ENCODE data around the gene IL18BP. TPM values are rescaled to one million over a fixed set of nuclear protein-coding genes. Genes with fewer than 3 reads are reported as not detected.

The IL18BP gene
- total and polyA plus RNA-seq, 12 donors, result 2.0 to 101 (median 4.3) TPM

- WGBS, 2 donors, result 82 to 85% methylated on average over 5 of the region's 5 CpGs
- no peaks in the 10 kb centered on the region for H3K27me3 ChIP-seq
- H3K36me3 ChIP-seq, result peaks cover 0 to 39% (median 0%) of the 10 kb centered on the region in 9 donors
- peaks cover 0 to 37% (median 24%) of the 10 kb centered on the region in 9 donors for H3K4me1 ChIP-seq
- no peak overlapping the region for H3K4me3 ChIP-seq
- TF ChIP-seq CTCF (IDR thresholded peaks at IDR 0.05), result no peak
- no peak for DNase-seq
- no peaks in the 10 kb centered on the region for H3K9me3 ChIP-seq
- H3K27ac ChIP-seq, result no peak overlapping the region
- intact Hi-C loops (cut with DNase I), result no loop called here
- no peak for ATAC-seq
Observed at GRCh38 chr11:72045849-72046248, 47.1 kb downstream of the IL18BP start.

GRCh38 chr11:72048766-72049460 lies 50.2 kb downstream of the IL18BP start:
- TF ChIP-seq CTCF (IDR thresholded peaks at IDR 0.05), result no peak
- ATAC-seq, result peak in 4 of 8 donors; percentile 58 to 64 (median 60)
- H3K27ac ChIP-seq, result peak overlapping the region in 8 of 10 donors; percentile 13 to 76 (median 64)

More at GRCh38 chr11:72048766-72049460, 50.2 kb downstream of the IL18BP start:
- WGBS, 2 donors, result 82 to 87% methylated on average over 3 of the region's 3 CpGs
- peaks cover 0 to 62% (median 0%) of the 10 kb centered on the region in 9 donors for H3K36me3 ChIP-seq
- intact Hi-C loops (cut with DNase I), result no loop called here
- no peak overlapping the region for H3K4me3 ChIP-seq
- H3K27me3 ChIP-seq, result no peaks in the 10 kb centered on the region
- DNase-seq, result peak in 1 of 2 donors; percentile 32
- no peaks in the 10 kb centered on the region for H3K9me3 ChIP-seq
- peaks cover 0 to 14% (median 10%) of the 10 kb centered on the region in 9 donors for H3K4me1 ChIP-seq

Other genes starting within 250 kb of the IL18BP start
- gene DEFB108B, start 165.7 kb upstream of the IL18BP start, total RNA-seq, result not detected
- gene DEFB108B, start 165.7 kb upstream of the IL18BP start, polyA plus RNA-seq, result not detected
- not detected for gene DEFB131B, start 120.5 kb upstream of the IL18BP start, total RNA-seq
- not detected for gene DEFB131B, start 120.5 kb upstream of the IL18BP start, polyA plus RNA-seq
- gene XNDC1N, start 70.3 kb upstream of the IL18BP start, total RNA-seq, result 1 to 10 TPM in 9 of 10 donors, under 1 TPM in 1; 1.00 to 4.4 (median 3.4) TPM
- gene XNDC1N, start 70.3 kb upstream of the IL18BP start, polyA plus RNA-seq, result 1 to 10 TPM; 1.5 to 4.7 TPM
- 10 to 100 TPM; 16.4 to 24.6 (median 19.2) TPM for gene RNF121, start 69.9 kb upstream of the IL18BP start, total RNA-seq
- gene RNF121, start 69.9 kb upstream of the IL18BP start, polyA plus RNA-seq, result 10 to 100 TPM in 1 of 2 donors, 1 to 10 TPM in 1; 8.3 to 25.7 TPM
- 100 to 1,000 TPM in 2 of 10 donors, 10 to 100 TPM in 8; 60.8 to 117 (median 83.4) TPM for gene NUMA1, start 81.6 kb downstream of the IL18BP start, total RNA-seq
- 100 to 1,000 TPM in 1 of 2 donors, 10 to 100 TPM in 1; 54.1 to 159 TPM for gene NUMA1, start 81.6 kb downstream of the IL18BP start, polyA plus RNA-seq
- 1 to 10 TPM; 2.3 to 9.1 (median 4.7) TPM for gene LRRC51, start 81.9 kb downstream of the IL18BP start, total RNA-seq
- gene LRRC51, start 81.9 kb downstream of the IL18BP start, polyA plus RNA-seq, result 1 to 10 TPM; 2.5 to 2.8 TPM
- 100 to 1,000 TPM in 1 of 10 donors, 10 to 100 TPM in 9; 76.5 to 103 (median 81.8) TPM for gene LAMTOR1, start 104.4 kb downstream of the IL18BP start, total RNA-seq
- 100 to 1,000 TPM in 1 of 2 donors, 10 to 100 TPM in 1; 58.3 to 158 TPM for gene LAMTOR1, start 104.4 kb downstream of the IL18BP start, polyA plus RNA-seq
- gene TOMT, start 107.0 kb downstream of the IL18BP start, total RNA-seq, result under 1 TPM in 1 of 10 donors, not detected in 9; 0.21 TPM
- gene TOMT, start 107.0 kb downstream of the IL18BP start, polyA plus RNA-seq, result not detected
- 10 to 100 TPM; 31.8 to 58.3 (median 46.8) TPM for gene ANAPC15, start 113.8 kb downstream of the IL18BP start, total RNA-seq
- gene ANAPC15, start 113.8 kb downstream of the IL18BP start, polyA plus RNA-seq, result 100 to 1,000 TPM in 1 of 2 donors, 10 to 100 TPM in 1; 43.8 to 104 TPM
- 1 to 10 TPM in 1 of 10 donors, under 1 TPM in 2, not detected in 7; 0.59 to 1.1 (median 0.67) TPM for gene FOLR3, start 136.8 kb downstream of the IL18BP start, total RNA-seq
- gene FOLR3, start 136.8 kb downstream of the IL18BP start, polyA plus RNA-seq, result under 1 TPM in 1 of 2 donors, not detected in 1; 0.23 TPM
- gene FOLR1, start 193.2 kb downstream of the IL18BP start, total RNA-seq, result 1 to 10 TPM in 2 of 10 donors, under 1 TPM in 5, not detected in 3; 0.23 to 1.4 (median 0.59) TPM
- under 1 TPM; 0.16 to 0.37 TPM for gene FOLR1, start 193.2 kb downstream of the IL18BP start, polyA plus RNA-seq
- 10 to 100 TPM in 7 of 10 donors, 1 to 10 TPM in 3; 7.5 to 84.4 (median 10.8) TPM for gene FOLR2, start 217.9 kb downstream of the IL18BP start, total RNA-seq
- gene FOLR2, start 217.9 kb downstream of the IL18BP start, polyA plus RNA-seq, result 10 to 100 TPM in 1 of 2 donors, 1 to 10 TPM in 1; 6.8 to 10.8 TPM
- 100 to 1,000 TPM in 9 of 10 donors, 10 to 100 TPM in 1; 97.7 to 146 (median 107) TPM for gene INPPL1, start 225.9 kb downstream of the IL18BP start, total RNA-seq
- 100 to 1,000 TPM in 1 of 2 donors, 10 to 100 TPM in 1; 50.1 to 141 TPM for gene INPPL1, start 225.9 kb downstream of the IL18BP start, polyA plus RNA-seq
- not detected for gene PHOX2A, start 245.3 kb downstream of the IL18BP start, total RNA-seq
- not detected for gene PHOX2A, start 245.3 kb downstream of the IL18BP start, polyA plus RNA-seq